IMR-90 (cell line): ENCODE results near the gene DHRS3. TPM values are rescaled to one million over a fixed set of nuclear protein-coding genes. Genes with fewer than 3 reads are reported as not detected.

ENCODE experiments used
- ATAC-seq: fragments of 200-7000 bp; cut with Tn5 transposase; 2 replicates; pipeline ENCODE4 v1.9.1; 2020; ENCODE audit warnings: low read depth, mild to moderate bottlenecking, moderate library complexity
- BruUV-seq: library from RNA; stranded (reverse); fragments of 400-500 nt; replicated peaks from 2 replicates; lab custom pipeline; 2021; lab: Mats Ljungman, UMichigan
- CTCF ChIA-PET: fragments of 300-600 bp; formaldehyde crosslinking; extraction: SDS; loops from one replicate; lab custom pipeline; 2021; ENCODE audit warnings: antibody characterized with exemption; lab: Yijun Ruan, JAX
- POLR2A ChIA-PET: fragments of 300-600 bp; sonication (Branson Sonifier 250); formaldehyde crosslinking; loops from one replicate; lab custom pipeline; 2022; ENCODE audit warnings: antibody characterized with exemption; ENCODE audit not compliant: unreplicated experiment; lab: Charles Lee
- DNase-seq: peaks from one replicate; pipeline ENCODE4 v3.0.0; 2013
- H2AFZ ChIP-seq: replicated peaks from 2 replicates; pipeline ENCODE3; 2013; ENCODE audit warnings: low read length, mild to moderate bottlenecking; ENCODE audit not compliant: poor library complexity
- H2AK5ac ChIP-seq: 2 replicates; pipeline ENCODE4 v1.6.1; 2013; ENCODE audit warnings: low read depth, low read length, inconsistent platforms
- H2AK9ac ChIP-seq: replicated peaks from 2 replicates; pipeline ENCODE3; 2013; ENCODE audit warnings: mild to moderate bottlenecking, low read depth, low read length, moderate library complexity; ENCODE audit not compliant: poor library complexity
- H2BK120ac ChIP-seq: 2 replicates; pipeline ENCODE4 v1.6.1; 2013; ENCODE audit warnings: low read depth, low read length, inconsistent platforms
- H2BK15ac ChIP-seq: 3 replicates; pipeline ENCODE4 v1.6.1; 2013; ENCODE audit warnings: low read depth, low read length, inconsistent platforms
- H2BK20ac ChIP-seq: 2 replicates; pipeline ENCODE4 v1.6.1; 2013; ENCODE audit warnings: low read depth, mild to moderate bottlenecking, inconsistent platforms, low read length, moderate library complexity
- H2BK5ac ChIP-seq: 2 replicates; pipeline ENCODE4 v1.6.1; 2013; ENCODE audit warnings: mild to moderate bottlenecking, low read depth, low read length, inconsistent platforms; ENCODE audit not compliant: poor library complexity, severe bottlenecking
- H3K14ac ChIP-seq: replicated peaks from 2 replicates; pipeline ENCODE4 v1.6.1; 2013; ENCODE audit warnings: low read depth, low read length, inconsistent platforms
- H3K18ac ChIP-seq: 2 replicates; pipeline ENCODE4 v1.6.1; 2013; ENCODE audit warnings: low read depth, low read length, control low read depth
- H3K23ac ChIP-seq: 2 replicates; pipeline ENCODE4 v1.6.1; 2013; ENCODE audit warnings: low read depth, low read length, inconsistent platforms
- H3K27ac ChIP-seq: 2 replicates; pipeline ENCODE4 v1.5.1; 2013; ENCODE audit warnings: mild to moderate bottlenecking, control low read depth, low read length; ENCODE audit not compliant: insufficient read depth
- H3K27me3 ChIP-seq: 2 replicates; pipeline ENCODE4 v1.6.1; 2013; ENCODE audit warnings: low read length; ENCODE audit not compliant: control insufficient read depth, insufficient read depth
- H3K36me3 ChIP-seq: 2 replicates; pipeline ENCODE4 v1.6.1; 2013; ENCODE audit warnings: low read length, mixed read lengths; ENCODE audit not compliant: control insufficient read depth, insufficient read depth
- H3K4ac ChIP-seq: 2 replicates; pipeline ENCODE4 v1.6.1; 2013; ENCODE audit warnings: low read depth, low read length, inconsistent platforms
- H3K4me1 ChIP-seq: 2 replicates; pipeline ENCODE4 v1.6.1; 2013; ENCODE audit warnings: low read length, mixed read lengths; ENCODE audit not compliant: control insufficient read depth, insufficient read depth
- H3K4me2 ChIP-seq: 2 replicates; pipeline ENCODE4 v1.6.1; 2013; ENCODE audit warnings: low read depth, mild to moderate bottlenecking, control low read depth, low read length, moderate library complexity
- H3K4me3 ChIP-seq: 2 replicates; pipeline ENCODE4 v1.5.1; 2013; ENCODE audit warnings: low read depth, mild to moderate bottlenecking, control low read depth, low read length, moderate library complexity; ENCODE audit not compliant: insufficient read depth
- H3K56ac ChIP-seq: 2 replicates; pipeline ENCODE4 v1.6.1; 2013; ENCODE audit warnings: low read length, inconsistent platforms; ENCODE audit not compliant: insufficient read depth; ENCODE audit errors: extremely low read depth
- H3K79me1 ChIP-seq, 2 experiments: 2 replicates each; pipeline ENCODE4 v1.6.1; 2013; ENCODE audit warnings: low read length in 2 of 2, inconsistent platforms in 1 of 2, low read depth in 1 of 2
- H3K9ac ChIP-seq: 2 replicates; pipeline ENCODE4 v1.6.1; 2013; ENCODE audit warnings: low read depth, low read length, control low read depth
- H3K9me1 ChIP-seq: 2 replicates; pipeline ENCODE4 v1.6.1; 2013; ENCODE audit warnings: low read length, inconsistent platforms; ENCODE audit not compliant: insufficient read depth
- H3K9me3 ChIP-seq: 2 replicates; pipeline ENCODE4 v1.6.1; 2013; ENCODE audit warnings: low read length; ENCODE audit not compliant: control insufficient read depth, insufficient read depth
- H4K20me1 ChIP-seq: 2 replicates; pipeline ENCODE4 v1.6.1; 2013; ENCODE audit warnings: low read length, inconsistent platforms; ENCODE audit not compliant: insufficient read depth
- H4K5ac ChIP-seq: 2 replicates; pipeline ENCODE4 v1.6.1; 2013; ENCODE audit warnings: mild to moderate bottlenecking, low read depth, low read length, control low read depth
- H4K8ac ChIP-seq, 2 experiments: 2 replicates each; pipeline ENCODE4 v1.6.1; 2013; ENCODE audit warnings: low read depth in 2 of 2, low read length in 2 of 2, control low read depth in 1 of 2, inconsistent platforms in 1 of 2
- H4K91ac ChIP-seq: 2 replicates; pipeline ENCODE4 v1.6.1; 2013; ENCODE audit warnings: low read depth, low read length, inconsistent platforms; ENCODE audit not compliant: insufficient read depth
- CHD1 ChIP-seq: IDR thresholded peaks from 2 replicates; pipeline ENCODE4 v1.6.1; 2012; ENCODE audit warnings: low read depth, low read length, improper control_type of control experiment
- CTCF ChIP-seq: conservative IDR thresholded peaks from 2 replicates; pipeline ENCODE4 v1.5.1; 2012; ENCODE audit warnings: mild to moderate bottlenecking, low read depth, low read length, improper control_type of control experiment
- FOS ChIP-seq: fragments of 150-350 bp; IDR thresholded peaks from 2 replicates; pipeline ENCODE4 v1.6.1; 2016; ENCODE audit warnings: low read depth, low read length
- MAZ ChIP-seq: IDR thresholded peaks from 2 replicates; pipeline ENCODE4 v1.6.1; 2012; ENCODE audit warnings: low read depth, mild to moderate bottlenecking, low read length, improper control_type of control experiment, moderate library complexity, borderline replicate concordance
- NFE2L2 ChIP-seq: fragments of 150-350 bp; IDR thresholded peaks from 2 replicates; pipeline ENCODE4 v1.6.1; 2016; ENCODE audit warnings: low read depth, mild to moderate bottlenecking, low read length
- RAD21 ChIP-seq: IDR thresholded peaks from 2 replicates; pipeline ENCODE4 v1.6.1; 2012; ENCODE audit warnings: low read length, improper control_type of control experiment
- RCOR1 ChIP-seq: IDR thresholded peaks from 2 replicates; pipeline ENCODE4 v1.6.1; 2012; ENCODE audit warnings: mild to moderate bottlenecking, low read length, improper control_type of control experiment; ENCODE audit not compliant: insufficient replicate concordance
- RFX5 ChIP-seq: IDR thresholded peaks from 2 replicates; pipeline ENCODE4 v1.8.0; 2012; ENCODE audit warnings: low read depth, mild to moderate bottlenecking, low read length, moderate library complexity
- SMC3 ChIP-seq: fragments of 150-350 bp; IDR thresholded peaks from 2 replicates; pipeline ENCODE4 v1.6.1; 2016; ENCODE audit warnings: low read depth, mild to moderate bottlenecking, antibody characterized with exemption, low read length, moderate library complexity
- WGBS, 2 experiments: methylation state at CpG; one replicate each; pipeline versions ENCODE4 v1.1.5 to v1.1.7; 2013; ENCODE audit warnings: missing lambda C conversion rate in 2 of 2; ENCODE audit not compliant: insufficient read length in 1 of 2; ENCODE audit errors: extremely low coverage in 2 of 2; 5-methylcytosine and 5-hydroxymethylcytosine counted together
- dilution Hi-C: fragments of 300-500 bp; cut with HindIII; formaldehyde crosslinking; loops from one replicate; pipeline ENCODE4 v1.14.3; 2018; ENCODE audit warnings: low sequenced_read_pairs; ENCODE audit not compliant: unreplicated experiment
- in situ Hi-C: fragments of 300-500 bp; cut with MboI; formaldehyde crosslinking; loops from 3 replicates; pipeline ENCODE4 v1.14.3; 2019; ENCODE audit warnings: low sequenced_read_pairs, inconsistent platforms, mixed read lengths
- intact Hi-C: fragments of 100-400 bp; cut with micrococcal nuclease; formaldehyde crosslinking; loops from 2 replicates; pipeline ENCODE4 v1.10.0; 2022
- polyA plus RNA-seq, 3 experiments: library from polyadenylated mRNA; depleted of rRNA; stranded (reverse); fragments of >200 nt; gene quantifications; 2 replicates each; pipeline ENCODE4 v1.2.3, GENCODE V29; 2012; ENCODE audit warnings: low replicate concordance in 1 of 3
- total RNA-seq: library from RNA; depleted of rRNA; stranded (reverse); fragments of >200 nt; gene quantifications from 2 replicates; pipeline ENCODE4 v1.2.3, GENCODE V29; 2012

DHRS3 gene
- total and polyA plus RNA-seq, 2 of the 4 experiments (the other 2 are of a cell fraction), result 11.2 to 14.5 TPM

DNA sequence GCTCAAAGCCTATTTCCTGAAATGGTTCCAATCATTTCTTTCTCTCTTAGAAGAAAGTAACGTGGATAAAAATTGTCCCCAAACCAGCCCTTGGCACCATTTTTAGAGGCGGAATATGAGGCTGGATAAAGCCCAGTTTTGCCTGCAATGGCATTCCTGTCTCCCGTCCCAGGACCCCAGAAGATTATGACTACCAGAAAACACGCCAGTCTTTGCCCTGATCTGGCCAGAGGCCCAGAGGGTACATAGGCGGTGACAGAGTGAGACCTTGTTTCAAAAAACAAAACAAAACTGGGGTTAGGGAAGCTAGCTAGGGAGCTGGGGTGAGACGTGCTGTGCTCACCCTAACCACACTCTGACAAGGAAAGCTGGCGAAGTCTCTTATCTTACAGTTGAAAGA, 25.8 kb upstream of the DHRS3 start, which contains the start of gene AADACL4:
AADACL4 (plus strand) TSS at position 301 of the 400 bp plus-strand sequence. CDS start 462 bp downstream, outside the sequence.
- dilution Hi-C loops, result no loop called here
- BruUV-seq, result no TSS peak
- no peak for DNase-seq

More for the DNA sequence above, 25.8 kb upstream of the DHRS3 start, which contains the start of gene AADACL4:
- H4K5ac ChIP-seq, result no peak within 1 kb of the TSS
- no peaks in the 10 kb centered on the region for H4K20me1 ChIP-seq
- no peak within 1 kb of the TSS for H2BK15ac ChIP-seq
- no peak within 1 kb of the TSS for H3K56ac ChIP-seq
- H3K14ac ChIP-seq, result no peak within 1 kb of the TSS
- no peak within 1 kb of the TSS for H3K23ac ChIP-seq
- H3K4me2 ChIP-seq, result no peak within 1 kb of the TSS
- H3K9ac ChIP-seq, result no peak within 1 kb of the TSS
- H2BK5ac ChIP-seq, result no peak within 1 kb of the TSS
- no peaks in the 10 kb centered on the region for H3K36me3 ChIP-seq
- no peak within 1 kb of the TSS for H2AK5ac ChIP-seq
- no peaks in the 10 kb centered on the region for H3K79me1 ChIP-seq
- H3K9me3 ChIP-seq, result peaks cover 14% of the 10 kb centered on the region
- in situ Hi-C loops, result no loop called here
- H2BK120ac ChIP-seq, result no peak within 1 kb of the TSS
- H3K9me1 ChIP-seq, result no peaks in the 10 kb centered on the region
- ChIA-PET CTCF (interaction anchor here (0.6 to 0.7 kb wide), 2 partner anchors 12 to 23 kb away, joined by 3 read pairs; no protein-coding TSS in a partner anchor), POLR2A (no interaction called here)
- no peak within 1 kb of the TSS for H4K91ac ChIP-seq
- no peak within 1 kb of the TSS for H2AK9ac ChIP-seq
- H3K27me3 ChIP-seq, result peaks cover 28% of the 10 kb centered on the region
- intact Hi-C loops, result no loop called here
- TF ChIP-seq RFX5 (no peak), SMC3 (no peak), MAZ (no peak), RAD21 (no peak), FOS (no peak), NFE2L2 (no peak), RCOR1 (no peak), CHD1 (no peak), CTCF (no peak)
- no peak within 1 kb of the TSS for H2AFZ ChIP-seq
- no peak within 1 kb of the TSS for H4K8ac ChIP-seq
- no peak within 1 kb of the TSS for H3K4me3 ChIP-seq
- H2BK20ac ChIP-seq, result no peak within 1 kb of the TSS
- H3K4ac ChIP-seq, result no peak within 1 kb of the TSS
- H3K27ac ChIP-seq, result no peak within 1 kb of the TSS
- WGBS, 2 experiments, result 70% methylated on average over 2 of the region's 7 CpGs; no CpG with 5 or more reads in 1 of the 2 experiments
- H3K18ac ChIP-seq, result no peak within 1 kb of the TSS
- ATAC-seq, result no peak
- H3K4me1 ChIP-seq, result no peaks in the 10 kb centered on the region
